GM23248 (cell line): Measurements from ENCODE around the gene CACNA1B. TPM values are rescaled to one million over a fixed set of nuclear protein-coding genes. Genes with fewer than 3 reads are reported as not detected.

Experiments used
- DNase-seq: peaks from one replicate; pipeline ENCODE4 v3.0.0-alpha.2; 2015
- H2AFZ ChIP-seq: fragments of 200-600 bp; sonication (generic); 2 replicates; pipeline ENCODE4 v1.6.1; 2016; ENCODE audit warnings: antibody characterized with exemption
- H3F3A ChIP-seq: fragments of 200-600 bp; sonication (generic); 2 replicates; pipeline ENCODE4 v1.6.1; 2016; ENCODE audit warnings: mild to moderate bottlenecking, antibody characterized with exemption, mixed run types; ENCODE audit not compliant: insufficient read depth
- H3K27ac ChIP-seq: fragments of 200-600 bp; sonication (generic); 2 replicates; pipeline ENCODE4 v1.5.1; 2016; ENCODE audit warnings: mild to moderate bottlenecking
- H3K27me3 ChIP-seq: fragments of 200-600 bp; sonication (generic); replicated peaks from 2 replicates; pipeline ENCODE4 v1.6.1; 2016; ENCODE audit warnings: mild to moderate bottlenecking; ENCODE audit not compliant: insufficient read depth
- H3K36me3 ChIP-seq: fragments of 200-600 bp; sonication (generic); 2 replicates; pipeline ENCODE4 v1.6.1; 2016; ENCODE audit warnings: low read depth, mild to moderate bottlenecking
- H3K4me1 ChIP-seq: fragments of 200-600 bp; sonication (generic); 2 replicates; pipeline ENCODE4 v1.6.1; 2016; ENCODE audit warnings: mild to moderate bottlenecking; ENCODE audit not compliant: insufficient read depth
- H3K4me2 ChIP-seq: fragments of 200-600 bp; sonication (generic); one replicate; pipeline ENCODE4 v1.6.1; 2016; ENCODE audit warnings: mild to moderate bottlenecking; ENCODE audit not compliant: unreplicated experiment
- H3K4me3 ChIP-seq: fragments of 200-600 bp; sonication (generic); 2 replicates; pipeline ENCODE4 v1.5.1; 2016; ENCODE audit warnings: mild to moderate bottlenecking
- H3K79me2 ChIP-seq: fragments of 200-600 bp; sonication (generic); 2 replicates; pipeline ENCODE4 v1.6.1; 2016; ENCODE audit warnings: mild to moderate bottlenecking; ENCODE audit not compliant: insufficient read depth
- H3K9ac ChIP-seq: fragments of 200-600 bp; sonication (generic); 2 replicates; pipeline ENCODE4 v1.6.1; 2016; ENCODE audit warnings: mild to moderate bottlenecking
- H3K9me2 ChIP-seq: fragments of 200-600 bp; sonication (generic); 2 replicates; pipeline ENCODE4 v1.6.1; 2016; ENCODE audit warnings: mixed run types, mild to moderate bottlenecking, moderate library complexity; ENCODE audit not compliant: insufficient read depth
- H3K9me3 ChIP-seq: fragments of 200-600 bp; sonication (generic); one replicate; pipeline ENCODE4 v1.6.1; 2017; ENCODE audit warnings: low read depth
- H4K20me1 ChIP-seq: fragments of 200-600 bp; sonication (generic); 2 replicates; pipeline ENCODE4 v1.6.0; 2016; ENCODE audit not compliant: insufficient read depth
- EZH2 ChIP-seq: fragments of 200-600 bp; sonication (generic); IDR thresholded peaks from 2 replicates; pipeline ENCODE4 v1.6.1; 2018; ENCODE audit warnings: antibody characterized with exemption, mild to moderate bottlenecking; ENCODE audit not compliant: insufficient read depth, poor library complexity, severe bottlenecking
- EZH2phosphoT487 ChIP-seq: fragments of 200-600 bp; sonication (generic); IDR thresholded peaks from 2 replicates; pipeline ENCODE4 v1.6.1; 2018; ENCODE audit warnings: antibody characterized with exemption, moderate library complexity, mild to moderate bottlenecking, low read depth; ENCODE audit not compliant: insufficient read depth
- WGBS, 2 experiments: methylation state at CpG; one replicate each; pipeline ENCODE4 v1.1.6; 2015 to 2017; ENCODE audit warnings: low lambda C conversion rate in 2 of 2, low coverage in 1 of 2; ENCODE audit errors: missing lambda C conversion rate in 2 of 2; 5-methylcytosine and 5-hydroxymethylcytosine counted together
- in situ Hi-C: fragments of 300-500 bp; cut with MboI; formaldehyde crosslinking; loops from 2 replicates; pipeline ENCODE4 v1.15.0; 2020
- polyA plus RNA-seq: library from polyadenylated mRNA; unstranded; fragments of >200 nt; fragmentation: Nextera tagmentation; extraction: Ambion mirVana; gene quantifications from 2 replicates; pipeline ENCODE4 v1.2.1, GENCODE V29; 2016
- total RNA-seq: library from RNA; depleted of rRNA; stranded (reverse); fragments of >200 nt; shearing (Covaris generic); gene quantifications from 2 replicates; pipeline ENCODE4 v1.2.3, GENCODE V29; 2014

The CACNA1B gene
- total and polyA plus RNA-seq, 2 experiments from 2014 or later: not detected

- in situ Hi-C loops: no loop called here
- WGBS, 2 experiments: 43 to 50% methylated on average over 22 of the region's 22 CpGs
- no peaks in the 10 kb centered on the region for H3K9me2 ChIP-seq
- H4K20me1 ChIP-seq: no peaks in the 10 kb centered on the region
- H3K9ac ChIP-seq: no peak overlapping the region
- H3K4me3 ChIP-seq: no peak overlapping the region
- no peaks in the 10 kb centered on the region for H3K79me2 ChIP-seq
- H3K9me3 ChIP-seq: no peaks in the 10 kb centered on the region
- no peak for DNase-seq
- no peak overlapping the region for H3K4me2 ChIP-seq
- H3K36me3 ChIP-seq: no peaks in the 10 kb centered on the region
- no peaks in the 10 kb centered on the region for H3K4me1 ChIP-seq
- no peak overlapping the region for H3K27ac ChIP-seq
- no peak overlapping the region for H2AFZ ChIP-seq
- H3K27me3 ChIP-seq: no peaks in the 10 kb centered on the region
- TF ChIP-seq EZH2phosphoT487 (no peak), EZH2 (no peak)
- no peaks in the 10 kb centered on the region for H3F3A ChIP-seq
Measured at GRCh38 chr9:137986268-137987099, 108.9 kb downstream of the CACNA1B start.

DNA sequence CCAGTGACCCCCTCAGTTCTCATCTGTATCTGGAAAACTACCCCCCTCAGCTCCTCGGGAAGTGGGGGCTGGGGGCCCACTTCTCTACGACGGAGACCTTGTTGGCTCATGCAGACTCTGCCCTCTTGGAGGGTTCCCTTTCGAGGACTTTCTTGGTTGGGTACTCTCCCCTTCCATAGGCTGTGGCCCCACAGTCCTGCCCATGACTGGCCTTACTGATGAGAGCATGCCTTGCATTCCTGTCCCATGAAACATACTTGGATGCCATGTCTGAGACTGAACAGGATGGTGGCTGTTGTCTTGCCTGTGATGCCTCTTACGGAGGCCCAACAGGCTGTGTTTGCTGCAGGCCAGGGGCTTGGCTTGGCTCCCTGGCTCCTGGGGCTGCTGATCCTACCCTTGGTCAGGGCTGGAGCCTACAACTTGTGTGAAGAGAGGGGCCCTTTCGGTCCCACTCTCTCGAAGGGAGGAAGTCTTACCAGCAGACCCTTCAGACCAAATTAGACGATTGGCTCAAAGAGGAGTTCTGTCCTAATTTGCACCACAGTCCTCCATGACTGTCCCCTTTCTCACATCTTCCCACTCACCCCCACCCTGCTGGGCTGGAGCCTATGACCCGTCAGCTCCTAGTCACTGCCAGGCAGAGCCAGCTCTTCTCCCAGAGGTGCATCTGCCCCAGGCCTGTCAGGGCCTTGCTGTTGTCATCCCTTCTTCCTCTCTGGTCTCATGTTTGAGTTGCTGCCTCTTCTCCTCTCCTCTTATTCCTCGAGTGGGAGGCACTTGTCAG is 109.9 kb downstream of the CACNA1B start:
- no peaks in the 10 kb centered on the region for H3K79me2 ChIP-seq
- H3K9me2 ChIP-seq: no peaks in the 10 kb centered on the region
- no peak overlapping the region for H3K27ac ChIP-seq
- H3K9ac ChIP-seq: no peak overlapping the region
- H2AFZ ChIP-seq: no peak overlapping the region
- H3K4me2 ChIP-seq: no peak overlapping the region
- H3K4me3 ChIP-seq: no peak overlapping the region
- no peaks in the 10 kb centered on the region for H3K9me3 ChIP-seq
- H3K27me3 ChIP-seq: no peaks in the 10 kb centered on the region
- WGBS, 2 experiments: 36 to 44% methylated on average over 10 of the region's 10 CpGs
- no peaks in the 10 kb centered on the region for H4K20me1 ChIP-seq
- TF ChIP-seq EZH2: no peak
- TF ChIP-seq EZH2phosphoT487: no peak
- in situ Hi-C loops: no loop called here
- no peaks in the 10 kb centered on the region for H3K4me1 ChIP-seq
- H3F3A ChIP-seq: no peaks in the 10 kb centered on the region
- DNase-seq: peak; percentile 4
- H3K36me3 ChIP-seq: no peaks in the 10 kb centered on the region

DNA sequence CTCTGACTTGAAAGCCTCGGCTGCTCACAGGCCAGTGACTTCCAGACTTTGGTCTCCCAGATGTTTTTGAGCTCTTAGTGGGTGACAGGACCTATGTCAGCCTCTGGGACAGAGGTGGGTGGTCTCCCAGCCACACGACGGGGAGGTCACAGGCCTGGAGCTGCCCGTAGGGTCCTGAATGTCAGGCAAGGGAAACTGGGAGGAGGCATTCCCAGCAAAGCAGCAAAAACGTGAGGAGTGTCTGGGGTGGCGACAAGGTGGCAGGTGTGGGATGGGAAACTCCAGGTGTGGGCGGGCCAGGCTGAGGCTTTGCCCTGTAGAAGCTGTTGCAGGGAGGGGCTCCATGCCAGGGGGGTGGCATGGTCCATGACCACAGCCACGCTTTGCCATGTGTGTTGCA is 110.5 kb downstream of the CACNA1B start:
- Histone ChIP-seq H3K36me3 (no peaks in the 10 kb centered on the region), H4K20me1 (no peaks in the 10 kb centered on the region), H3K4me3 (no peak overlapping the region), H3K27ac (no peak overlapping the region), H3F3A (no peaks in the 10 kb centered on the region), H3K4me2 (no peak overlapping the region), H3K4me1 (no peaks in the 10 kb centered on the region), H3K9me3 (no peaks in the 10 kb centered on the region), H3K9me2 (no peaks in the 10 kb centered on the region), H3K27me3 (no peaks in the 10 kb centered on the region), H2AFZ (no peak overlapping the region), H3K9ac (no peak overlapping the region), H3K79me2 (no peaks in the 10 kb centered on the region)
- DNase-seq: no peak
- 13 to 18% methylated on average over 8 of the region's 8 CpGs for WGBS, 2 experiments
- TF ChIP-seq EZH2: no peak
- no peak for TF ChIP-seq EZH2phosphoT487
- in situ Hi-C loops: no loop called here

DNA sequence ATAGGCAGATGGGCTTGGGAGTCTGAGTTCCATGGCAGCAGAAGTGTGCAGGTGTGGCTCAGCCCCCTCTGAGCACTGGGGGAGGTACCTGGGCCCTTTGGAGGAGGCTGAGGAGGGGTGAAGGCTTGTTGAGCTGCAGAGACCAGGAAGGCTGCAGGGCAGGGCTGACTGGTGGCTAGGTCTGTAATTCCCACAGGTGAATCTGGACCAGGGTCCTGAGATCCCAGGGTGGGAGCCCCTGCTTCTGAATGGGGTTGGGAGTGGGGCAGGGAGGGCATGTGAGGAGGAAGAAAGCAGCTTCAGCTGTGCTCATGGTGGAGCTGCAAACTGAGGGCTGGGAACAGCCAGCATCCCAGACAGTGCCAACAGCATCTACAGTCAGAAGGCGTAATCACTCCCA is 111.1 kb downstream of the CACNA1B start:
- in situ Hi-C loops: no loop called here
- no peaks in the 10 kb centered on the region for H3K9me3 ChIP-seq
- no peak overlapping the region for H2AFZ ChIP-seq
- H4K20me1 ChIP-seq: no peaks in the 10 kb centered on the region
- H3K4me3 ChIP-seq: no peak overlapping the region
- DNase-seq: no peak
- H3K36me3 ChIP-seq: no peaks in the 10 kb centered on the region
- H3K9ac ChIP-seq: no peak overlapping the region
- TF ChIP-seq EZH2phosphoT487: no peak
- TF ChIP-seq EZH2: no peak
- H3K79me2 ChIP-seq: no peaks in the 10 kb centered on the region
- H3F3A ChIP-seq: no peaks in the 10 kb centered on the region
- no peaks in the 10 kb centered on the region for H3K9me2 ChIP-seq
- no peak overlapping the region for H3K4me2 ChIP-seq
- no peaks in the 10 kb centered on the region for H3K4me1 ChIP-seq
- no peaks in the 10 kb centered on the region for H3K27me3 ChIP-seq
- H3K27ac ChIP-seq: no peak overlapping the region
- 52 to 100% methylated on average over 1 of the region's 1 CpG for WGBS, 2 experiments
